Panc1 (cell line): ENCODE data around the gene ZBED4. TPM values are rescaled to one million over a fixed set of nuclear protein-coding genes. Genes with fewer than 3 reads are reported as not detected.
A peak's percentile ranks its signal among the peaks of the same experiment; 100 is the strongest.

Experiments
- ATAC-seq: fragments of 200-7000 bp; cut with Tn5 transposase; 2 replicates; pipeline ENCODE4 v1.9.1; 2020; ENCODE audit warnings: mild to moderate bottlenecking, moderate library complexity
- BruUV-seq: library from RNA; stranded (reverse); fragments of 400-500 nt; replicated peaks from 2 replicates; lab custom pipeline; 2021; lab: Mats Ljungman, UMichigan
- CTCF ChIA-PET: fragments of 300-600 bp; sonication (Branson Sonifier 250); formaldehyde crosslinking; loops from one replicate; lab custom pipeline; 2022; ENCODE audit warnings: antibody characterized with exemption; lab: Charles Lee
- POLR2A ChIA-PET: fragments of 300-600 bp; sonication (Branson Sonifier 250); formaldehyde crosslinking; loops from one replicate; lab custom pipeline; 2022; ENCODE audit warnings: antibody characterized with exemption; lab: Charles Lee
- DNase-seq: peaks from one replicate; pipeline ENCODE4 v3.0.0-alpha.2; 2010; ENCODE audit warnings: low read depth, low spot score
- H3K27ac ChIP-seq: 2 replicates; pipeline ENCODE4 v1.5.1; 2011; ENCODE audit warnings: mild to moderate bottlenecking, low read length, inconsistent platforms
- H3K27me3 ChIP-seq: fragments of 200-500 bp; sonication (Bioruptor generic); 2 replicates; pipeline ENCODE4 v1.6.0; 2014; ENCODE audit warnings: low read length, inconsistent platforms; ENCODE audit not compliant: control insufficient read depth, insufficient read depth
- H3K36me3 ChIP-seq: fragments of 200-500 bp; sonication (Bioruptor generic); 2 replicates; pipeline ENCODE4 v1.5.1; 2014; ENCODE audit warnings: inconsistent platforms, mild to moderate bottlenecking, low read length, moderate library complexity; ENCODE audit not compliant: control insufficient read depth, insufficient read depth
- H3K4me1 ChIP-seq: 2 replicates; pipeline ENCODE4 v1.5.1; 2011; ENCODE audit warnings: inconsistent platforms, mild to moderate bottlenecking, low read length, moderate library complexity; ENCODE audit not compliant: control insufficient read depth, insufficient read depth
- H3K4me3 ChIP-seq, 2 experiments: 2 replicates each; pipeline ENCODE4 v1.5.1; 2011 to 2012; ENCODE audit warnings: low read depth in 2 of 2, low read length in 2 of 2, mild to moderate bottlenecking in 2 of 2, inconsistent platforms in 1 of 2, moderate library complexity in 1 of 2
- H3K9me3 ChIP-seq: fragments of 200-500 bp; sonication (Bioruptor generic); 2 replicates; pipeline ENCODE4 v1.5.1; 2014; ENCODE audit warnings: low read depth, mild to moderate bottlenecking, inconsistent platforms, low read length, moderate library complexity; ENCODE audit not compliant: control insufficient read depth, insufficient read depth
- CTCF ChIP-seq: fragments of 450-650 bp; IDR thresholded peaks from 2 replicates; pipeline ENCODE4 v1.5.1; 2017; ENCODE audit warnings: mild to moderate bottlenecking
- POLR2AphosphoS5 ChIP-seq: IDR thresholded peaks from 2 replicates; pipeline ENCODE4 v1.6.1; 2012; ENCODE audit warnings: mild to moderate bottlenecking, low read depth, low read length, moderate library complexity
- REST ChIP-seq, 2 experiments: IDR thresholded peaks; 2 replicates each; pipeline ENCODE4 v1.6.1; 2011 to 2012; ENCODE audit warnings: low read depth in 2 of 2, control low read depth in 1 of 2, low read length in 1 of 2, mild to moderate bottlenecking in 1 of 2, moderate library complexity in 1 of 2; ENCODE audit not compliant: insufficient read depth in 1 of 2
- SIN3A ChIP-seq: IDR thresholded peaks from 2 replicates; pipeline ENCODE4 v1.6.1; 2012; ENCODE audit warnings: low read depth, mild to moderate bottlenecking, low read length, moderate library complexity, borderline replicate concordance; ENCODE audit not compliant: insufficient read depth
- TCF7L2 ChIP-seq: IDR thresholded peaks from 2 replicates; pipeline ENCODE4 v1.6.1; 2011; ENCODE audit warnings: mild to moderate bottlenecking, low read depth, low read length, inconsistent platforms
- in situ Hi-C: cut with HindIII; loops from 2 replicates; pipeline ENCODE4 v1.10.0; 2016; ENCODE audit warnings: low sequenced_read_pairs, low pct_unique_long_range_greater_than_20kb
- intact Hi-C: fragments of 100-400 bp; cut with micrococcal nuclease; formaldehyde crosslinking; loops from one replicate; pipeline ENCODE4 v1.10.0; 2022; ENCODE audit not compliant: unreplicated experiment
- total RNA-seq: library from RNA; stranded (reverse); gene quantifications from one replicate; pipeline ENCODE4 v1.2.1, GENCODE V29; 2021; ENCODE audit not compliant: unreplicated experiment

ZBED4 gene
- total RNA-seq, 1 experiment from 2014 or later: 17.3 TPM

GRCh38 chr22:49827271-49827852 is 26.3 kb upstream of the ZBED4 start:
- ChIA-PET CTCF (no interaction called here), POLR2A (no interaction called here)
- TF ChIP-seq TCF7L2 (no peak), SIN3A (no peak), CTCF (no peak), POLR2AphosphoS5 (no peak), REST (IDR thresholded peaks at IDR 0.05; ENCODE audit: insufficient read depth in 1 of 2, low read depth in 2 of 2, low read length in 1 of 2) (no peak)
- peak overlapping the region; percentile 64 to 66; a peak in 3 of 4 replicates for H3K4me3 ChIP-seq
- H3K27me3 ChIP-seq: no peaks in the 10 kb centered on the region
- in situ Hi-C loops (no loop called here), intact Hi-C loops (no loop called here)
- no peak for DNase-seq
- ATAC-seq: peak; percentile 54
- no TSS peak for BruUV-seq
- H3K4me1 ChIP-seq: peaks cover 6% of the 10 kb centered on the region; the same call in 1 of the 2 replicates
- no peaks in the 10 kb centered on the region for H3K9me3 ChIP-seq
- peaks cover 3% of the 10 kb centered on the region; the same call in 1 of the 2 replicates for H3K36me3 ChIP-seq
- H3K27ac ChIP-seq: no peak overlapping the region

GRCh38 chr22:49827853-49828598 is 25.6 kb upstream of the ZBED4 start, which contains the start of gene BRD1:
BRD1 (minus strand) TSS chr22:49827873; CDS start chr22:49824317, 3,556 bp downstream.
- H3K27ac ChIP-seq: peak within 1 kb of the TSS; percentile 69
- no TSS peak for BruUV-seq
- CTCF ChIA-PET: no interaction called here
- no peaks in the 10 kb centered on the region for H3K9me3 ChIP-seq
- in situ Hi-C loops (no loop called here), intact Hi-C loops (no loop called here)
- peaks cover 6% of the 10 kb centered on the region; the same call in 1 of the 2 replicates for H3K4me1 ChIP-seq
- H3K27me3 ChIP-seq: no peaks in the 10 kb centered on the region
- POLR2A ChIA-PET: no interaction called here
- peaks cover 3% of the 10 kb centered on the region; the same call in 1 of the 2 replicates for H3K36me3 ChIP-seq
- DNase-seq (no peak), ATAC-seq (peak; percentile 91)
- peak within 1 kb of the TSS; percentile 64 to 66 for H3K4me3 ChIP-seq
- TF ChIP-seq POLR2AphosphoS5 (no peak), TCF7L2 (no peak), CTCF (no peak), REST (IDR thresholded peaks at IDR 0.05; ENCODE audit: insufficient read depth in 1 of 2, low read depth in 2 of 2, low read length in 1 of 2) (no peak), SIN3A (no peak)
